ENCODE results near the gene SIGLEC15.

DNA sequence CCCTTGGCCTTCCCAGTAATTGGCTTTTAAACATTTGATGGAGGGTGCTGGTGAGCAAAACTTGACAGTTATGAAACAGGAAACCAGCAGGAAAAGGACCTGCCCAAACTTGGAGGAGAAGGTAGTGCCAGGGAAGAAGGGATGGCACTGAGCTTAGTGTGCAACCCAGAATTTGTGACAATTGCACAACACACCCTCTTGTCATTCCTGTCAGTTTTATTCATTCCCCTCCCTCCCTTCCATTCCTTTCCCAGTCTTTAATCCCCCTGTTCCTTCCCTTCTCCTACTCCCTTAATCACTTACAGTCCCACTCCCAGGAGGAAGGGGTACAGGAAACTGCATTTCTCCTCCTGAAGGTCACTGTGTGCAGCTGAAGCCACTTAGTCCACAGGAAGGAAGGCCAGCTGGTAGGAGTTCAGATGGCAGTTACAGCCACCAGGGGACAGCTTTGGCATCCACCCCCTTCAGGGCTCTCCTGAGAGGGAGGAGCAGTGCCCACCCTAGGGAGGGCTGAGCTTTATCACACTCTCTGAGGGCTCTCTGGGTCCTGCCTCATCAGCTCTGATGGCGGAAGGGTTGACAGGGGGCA lies 24.0 kb upstream of the SIGLEC15 start:
- TF ChIP-seq, protein P1, sequence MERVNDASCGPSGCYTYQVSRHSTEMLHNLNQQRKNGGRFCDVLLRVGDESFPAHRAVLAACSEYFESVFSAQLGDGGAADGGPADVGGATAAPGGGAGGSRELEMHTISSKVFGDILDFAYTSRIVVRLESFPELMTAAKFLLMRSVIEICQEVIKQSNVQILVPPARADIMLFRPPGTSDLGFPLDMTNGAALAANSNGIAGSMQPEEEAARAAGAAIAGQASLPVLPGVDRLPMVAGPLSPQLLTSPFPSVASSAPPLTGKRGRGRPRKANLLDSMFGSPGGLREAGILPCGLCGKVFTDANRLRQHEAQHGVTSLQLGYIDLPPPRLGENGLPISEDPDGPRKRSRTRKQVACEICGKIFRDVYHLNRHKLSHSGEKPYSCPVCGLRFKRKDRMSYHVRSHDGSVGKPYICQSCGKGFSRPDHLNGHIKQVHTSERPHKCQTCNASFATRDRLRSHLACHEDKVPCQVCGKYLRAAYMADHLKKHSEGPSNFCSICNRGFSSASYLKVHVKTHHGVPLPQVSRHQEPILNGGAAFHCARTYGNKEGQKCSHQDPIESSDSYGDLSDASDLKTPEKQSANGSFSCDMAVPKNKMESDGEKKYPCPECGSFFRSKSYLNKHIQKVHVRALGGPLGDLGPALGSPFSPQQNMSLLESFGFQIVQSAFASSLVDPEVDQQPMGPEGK (CRISPR knock-in tag; IDR thresholded peaks at IDR 0.05; ENCODE audit: borderline replicate concordance), result no peak
- TF ChIP-seq ISL1 (CRISPR knock-in tag; IDR thresholded peaks at IDR 0.05), result no peak
- TF ChIP-seq PPARA (CRISPR knock-in tag; IDR thresholded peaks at IDR 0.05; ENCODE audit: borderline replicate concordance), result no peak
- no peak for TF ChIP-seq ZC3H10 (CRISPR knock-in tag; IDR thresholded peaks at IDR 0.05)
- no peak for TF ChIP-seq TCF4 (CRISPR knock-in tag; IDR thresholded peaks at IDR 0.05; ENCODE audit: borderline replicate concordance)
- TF ChIP-seq BACH2 (CRISPR knock-in tag; IDR thresholded peaks at IDR 0.05; ENCODE audit: borderline replicate concordance), result no peak
